Measurements from ENCODE around the gene CREBBP. TPM values are rescaled to one million over a fixed set of nuclear protein-coding genes. Genes with fewer than 3 reads are reported as not detected.

The CREBBP gene
- total and polyA plus RNA-seq, 9 of the 15 experiments (the other 6 are each of a cell fraction or from before 2014, with no cell fraction given), result 0.70 to 24.8 (median 5.6) TPM

DNA sequence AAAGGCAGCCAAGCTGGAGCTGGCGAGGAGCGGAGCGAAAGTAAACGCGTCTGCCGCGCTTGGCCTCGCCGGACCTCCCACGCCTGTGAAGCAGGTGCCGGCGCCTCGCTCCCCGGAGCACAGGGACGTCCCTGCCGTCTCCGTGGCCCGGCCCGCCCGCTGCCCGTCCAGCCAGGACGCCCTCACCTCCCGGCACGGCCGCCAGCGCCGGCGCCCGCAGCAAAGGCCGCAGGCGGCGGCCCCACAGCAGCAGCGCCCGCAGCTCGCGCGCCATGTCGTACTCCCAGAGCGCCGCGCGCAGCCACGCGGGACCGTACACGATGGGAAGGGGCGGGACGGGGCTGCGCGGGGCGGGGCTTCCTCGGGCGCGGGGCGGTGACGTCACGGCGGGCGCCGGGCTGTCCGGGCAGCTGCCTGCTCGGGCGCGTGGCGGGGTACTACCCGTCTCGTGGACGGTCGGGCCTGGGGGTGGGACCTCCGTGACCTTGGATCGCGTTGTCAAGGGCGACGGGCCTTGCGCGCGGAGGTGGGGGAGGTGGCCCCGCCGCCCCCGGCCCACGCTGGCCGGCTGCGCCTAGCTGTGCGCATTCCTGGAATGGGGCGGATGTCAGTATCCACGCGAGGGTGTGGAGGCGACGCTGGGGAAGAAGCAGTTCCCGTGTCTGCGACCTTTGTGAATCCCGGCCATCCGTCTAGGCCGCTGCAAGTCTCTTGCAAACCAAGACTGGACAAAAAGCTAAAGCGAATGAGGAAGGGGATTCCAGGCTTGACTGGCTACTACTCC lies 163.1 kb downstream of the CREBBP start, which contains the start of gene TRAP1 (continued):
- TF ChIP-seq ZNF830 (CRISPR knock-in tag; IDR thresholded peaks at IDR 0.05), result 0 out of 2 replicates have a peak, but pooled peaks have one; percentile 60
- TF ChIP-seq NFRKB (IDR thresholded peaks at IDR 0.05; ENCODE audit: low read depth), result peak; percentile 80
- peak; percentile 31; the same call in 1 of the 2 replicates for TF ChIP-seq ZNF175 (CRISPR knock-in tag; IDR thresholded peaks at IDR 0.05; ENCODE audit: low read depth)
- TF ChIP-seq, protein P1, sequence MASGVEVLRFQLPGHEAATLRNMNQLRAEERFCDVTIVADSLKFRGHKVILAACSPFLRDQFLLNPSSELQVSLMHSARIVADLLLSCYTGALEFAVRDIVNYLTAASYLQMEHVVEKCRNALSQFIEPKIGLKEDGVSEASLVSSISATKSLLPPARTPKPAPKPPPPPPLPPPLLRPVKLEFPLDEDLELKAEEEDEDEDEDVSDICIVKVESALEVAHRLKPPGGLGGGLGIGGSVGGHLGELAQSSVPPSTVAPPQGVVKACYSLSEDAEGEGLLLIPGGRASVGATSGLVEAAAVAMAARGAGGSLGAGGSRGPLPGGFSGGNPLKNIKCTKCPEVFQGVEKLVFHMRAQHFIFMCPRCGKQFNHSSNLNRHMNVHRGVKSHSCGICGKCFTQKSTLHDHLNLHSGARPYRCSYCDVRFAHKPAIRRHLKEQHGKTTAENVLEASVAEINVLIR (CRISPR knock-in tag; IDR thresholded peaks at IDR 0.05), result peak; percentile 96
- TF ChIP-seq YY1 (IDR thresholded peaks at IDR 0.05; ENCODE audit: borderline replicate concordance in 1 of 3, control insufficient read depth in 1 of 3, extremely low read depth in 1 of 3, insufficient read depth in 3 of 3, insufficient read length in 1 of 3, insufficient replicate concordance in 2 of 3, low read depth in 1 of 3, low read length in 2 of 3), result peak; percentile 57 to 92 (median 87)
- no peak for TF ChIP-seq ZNF785 (CRISPR knock-in tag; IDR thresholded peaks at IDR 0.05)
- TF ChIP-seq POLR2AphosphoS5 (IDR thresholded peaks at IDR 0.05; ENCODE audit: control insufficient read depth, insufficient read depth, low read depth, low read length), result peak; percentile 71; the same call in 1 of the 2 replicates
- TF ChIP-seq ZFP36 (IDR thresholded peaks at IDR 0.05; ENCODE audit: low read depth, low read length, partially characterized antibody), result no peak
- peak; percentile 90 for TF ChIP-seq KDM5B (IDR thresholded peaks at IDR 0.05; ENCODE audit: insufficient replicate concordance, low read depth, low read length)
- TF ChIP-seq ZNF274 (IDR thresholded peaks at IDR 0.05; ENCODE audit: borderline replicate concordance, low read depth, low read length), result no peak
- no peak for TF ChIP-seq ZNF717 (CRISPR knock-in tag; IDR thresholded peaks at IDR 0.05)
- no peak for TF ChIP-seq KLF10 (CRISPR knock-in tag; IDR thresholded peaks at IDR 0.05)
- TF ChIP-seq RBM39 (optimal IDR thresholded peaks at IDR 0.05; ENCODE audit: low read depth, low read length), result no peak
- TF ChIP-seq TBL1XR1 (IDR thresholded peaks at IDR 0.05; ENCODE audit: low read length in 2 of 2), result no peak
- no peak for TF ChIP-seq HDAC2 (IDR thresholded peaks at IDR 0.05)
- TF ChIP-seq FOXP1 (CRISPR knock-in tag; IDR thresholded peaks at IDR 0.05), result peak; percentile 13; the same call in 1 of the 2 replicates
- TF ChIP-seq CREB3L1 (IDR thresholded peaks at IDR 0.05; ENCODE audit: borderline replicate concordance, low read depth), result peak; percentile 74
- TF ChIP-seq ZNF551 (CRISPR knock-in tag; IDR thresholded peaks at IDR 0.05), result no peak
- TF ChIP-seq MECOM (CRISPR knock-in tag; IDR thresholded peaks at IDR 0.05), result no peak
- no peak for TF ChIP-seq SIRT6 (IDR thresholded peaks at IDR 0.05; ENCODE audit: low read depth, low read length)
- TF ChIP-seq CSDE1 (IDR thresholded peaks at IDR 0.05), result no peak; a peak in 1 of 4 replicates
- no peak for TF ChIP-seq KDM1A (IDR thresholded peaks at IDR 0.05)
- TF ChIP-seq PHF8 (IDR thresholded peaks at IDR 0.05; ENCODE audit: borderline replicate concordance, low read length), result peak; percentile 99
- no peak for TF ChIP-seq PHTF2 (CRISPR knock-in tag; IDR thresholded peaks at IDR 0.05)
- peak; percentile 40 for TF ChIP-seq NUFIP1 (IDR thresholded peaks at IDR 0.05; ENCODE audit: partially characterized antibody)
- no peak for TF ChIP-seq ASH1L (IDR thresholded peaks at IDR 0.05; ENCODE audit: borderline replicate concordance, low read depth, partially characterized antibody)
- TF ChIP-seq THRAP3 (IDR thresholded peaks at IDR 0.05; ENCODE audit: borderline replicate concordance), result no peak
- no peak for TF ChIP-seq MAFK (IDR thresholded peaks at IDR 0.05; ENCODE audit: low read length)

All from K562 (cell line).